GM18870 (cell line): ENCODE measurements around the gene ABCC11.

ENCODE experiments used
- ATAC-seq: cut with Tn5 transposase; IDR thresholded peaks from one replicate; pipeline ENCODE4 v1.9.1; 2021; ENCODE audit warnings: moderate library complexity; ENCODE audit not compliant: unreplicated experiment

The ABCC11 gene

GRCh38 chr16:48247311-48247710, at the start of gene ABCC11:
Gene ABCC11 (minus strand): TSS chr16:48247539. CDS start chr16:48231921, 15,618 bp downstream.
- ATAC-seq: no peak

GRCh38 chr16:48295488-48296281, 48.3 kb upstream of the ABCC11 start:
- ATAC-seq: no peak

GRCh38 chr16:48294724-48295123, 47.4 kb upstream of the ABCC11 start:
- no peak for ATAC-seq

GRCh38 chr16:48292452-48292851, 45.1 kb upstream of the ABCC11 start:
- no peak for ATAC-seq

GRCh38 chr16:48291754-48292153, 44.4 kb upstream of the ABCC11 start:
- ATAC-seq: no peak

- ATAC-seq: no peak
Measured at GRCh38 chr16:48291303-48291702, 44.0 kb upstream of the ABCC11 start.

GRCh38 chr16:48287239-48287638, 39.9 kb upstream of the ABCC11 start:
- no peak for ATAC-seq

GRCh38 chr16:48284772-48285409, 37.6 kb upstream of the ABCC11 start:
- ATAC-seq: no peak

- ATAC-seq: no peak
Measured at GRCh38 chr16:48282636-48283263, 35.4 kb upstream of the ABCC11 start.

GRCh38 chr16:48280546-48280945, 33.2 kb upstream of the ABCC11 start:
- ATAC-seq: no peak

- ATAC-seq: no peak
Measured at GRCh38 chr16:48279199-48279598, 31.9 kb upstream of the ABCC11 start.

GRCh38 chr16:48277158-48277557, 29.8 kb upstream of the ABCC11 start:
- no peak for ATAC-seq

- ATAC-seq: no peak
Measured at GRCh38 chr16:48276102-48276501, 28.8 kb upstream of the ABCC11 start.

- no peak for ATAC-seq
Measured at GRCh38 chr16:48274476-48274875, 27.1 kb upstream of the ABCC11 start.

GRCh38 chr16:48272837-48273421, 25.6 kb upstream of the ABCC11 start:
- ATAC-seq: no peak

GRCh38 chr16:48271728-48272127, 24.4 kb upstream of the ABCC11 start:
- ATAC-seq: no peak

- no peak for ATAC-seq
Measured at GRCh38 chr16:48269011-48269410, 21.7 kb upstream of the ABCC11 start.

- no peak for ATAC-seq
Measured at GRCh38 chr16:48262631-48263030, 15.3 kb upstream of the ABCC11 start.

GRCh38 chr16:48261569-48261968, 14.2 kb upstream of the ABCC11 start:
- no peak for ATAC-seq

- no peak for ATAC-seq
Measured at GRCh38 chr16:48256579-48257177, 9.3 kb upstream of the ABCC11 start.

- no peak for ATAC-seq
Measured at GRCh38 chr16:48252013-48252412, 4.7 kb upstream of the ABCC11 start.
